PC-9 (cell line): ENCODE data around the gene PRKCA.

Experiments used
- EZH2 ChIP-seq: fragments of 200-600 bp; sonication (generic); IDR thresholded peaks from 2 replicates; pipeline ENCODE4 v1.8.0; 2017; ENCODE audit warnings: antibody characterized with exemption, low read depth
- TF ChIP-seq, protein P1 (sequence below): fragments of 200-600 bp; sonication (generic); conservative IDR thresholded peaks from 2 replicates; pipeline ENCODE4 v1.6.1; 2017; ENCODE audit warnings: mixed run types, antibody characterized with exemption, mild to moderate bottlenecking, moderate library complexity

GRCh38 chr17:66348584-66349165 lies 46.3 kb downstream of the PRKCA start:
- TF ChIP-seq, protein P1, sequence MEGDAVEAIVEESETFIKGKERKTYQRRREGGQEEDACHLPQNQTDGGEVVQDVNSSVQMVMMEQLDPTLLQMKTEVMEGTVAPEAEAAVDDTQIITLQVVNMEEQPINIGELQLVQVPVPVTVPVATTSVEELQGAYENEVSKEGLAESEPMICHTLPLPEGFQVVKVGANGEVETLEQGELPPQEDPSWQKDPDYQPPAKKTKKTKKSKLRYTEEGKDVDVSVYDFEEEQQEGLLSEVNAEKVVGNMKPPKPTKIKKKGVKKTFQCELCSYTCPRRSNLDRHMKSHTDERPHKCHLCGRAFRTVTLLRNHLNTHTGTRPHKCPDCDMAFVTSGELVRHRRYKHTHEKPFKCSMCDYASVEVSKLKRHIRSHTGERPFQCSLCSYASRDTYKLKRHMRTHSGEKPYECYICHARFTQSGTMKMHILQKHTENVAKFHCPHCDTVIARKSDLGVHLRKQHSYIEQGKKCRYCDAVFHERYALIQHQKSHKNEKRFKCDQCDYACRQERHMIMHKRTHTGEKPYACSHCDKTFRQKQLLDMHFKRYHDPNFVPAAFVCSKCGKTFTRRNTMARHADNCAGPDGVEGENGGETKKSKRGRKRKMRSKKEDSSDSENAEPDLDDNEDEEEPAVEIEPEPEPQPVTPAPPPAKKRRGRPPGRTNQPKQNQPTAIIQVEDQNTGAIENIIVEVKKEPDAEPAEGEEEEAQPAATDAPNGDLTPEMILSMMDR = no peak
- TF ChIP-seq EZH2 = no peak
